HepG2 (cell line): ENCODE data around the gene PKNOX2. TPM values are rescaled to one million over a fixed set of nuclear protein-coding genes. Genes with fewer than 3 reads are reported as not detected.
A peak's percentile ranks its signal among the peaks of the same experiment; 100 is the strongest.

ENCODE experiments used
- ATAC-seq: fragments of 200-7000 bp; cut with Tn5 transposase; 3 replicates; pipeline ENCODE4 v1.9.1; 2020; ENCODE audit warnings: mild to moderate bottlenecking, moderate library complexity
- BruUV-seq: library from RNA; stranded (reverse); fragments of 400-500 nt; replicated peaks from 2 replicates; lab custom pipeline; 2021; lab: Mats Ljungman, UMichigan
- CTCF ChIA-PET: fragments of 300-600 bp; formaldehyde crosslinking; extraction: SDS; loops from one replicate; lab custom pipeline; 2021; ENCODE audit warnings: low total read pairs, inconsistent platforms, low intra/inter-chr PET ratio; lab: Yijun Ruan, JAX
- POLR2A ChIA-PET: fragments of 350-600 bp; sonication (Branson Sonifier 250); formaldehyde crosslinking; loops from one replicate; lab custom pipeline; 2020; ENCODE audit warnings: antibody characterized with exemption, inconsistent platforms; lab: Yijun Ruan, JAX
- DNase-seq: peaks from one replicate; pipeline ENCODE4 v3.0.0-alpha.2; 2015; ENCODE audit warnings: low spot score
- FAIRE-seq: peaks from 3 replicates; lab custom pipeline; 2011; peaks lifted over from hg19 to GRCh38; lab: Jason Lieb, UNC
- H2AFZ ChIP-seq: one replicate; pipeline ENCODE4 v1.6.1; 2011; ENCODE audit warnings: low read length, inconsistent platforms
- H3K27ac ChIP-seq: fragments of 300-600 bp; 3 replicates; pipeline ENCODE4 v1.8.0; 2011; ENCODE audit warnings: mixed run types, mild to moderate bottlenecking, mixed read lengths, low read length, inconsistent platforms; ENCODE audit not compliant: insufficient read depth; ENCODE audit errors: extremely low read length
- H3K27me3 ChIP-seq, 2 experiments: fragments of 200-600 bp in 1 of 2; 2 replicates in 1 of 2; 3 replicates in 1 of 2; pipeline versions ENCODE4 v1.6.0 to v1.8.0; 2011; ENCODE audit warnings: low read length in 2 of 2, mild to moderate bottlenecking in 2 of 2, moderate library complexity in 2 of 2, inconsistent platforms in 1 of 2; ENCODE audit not compliant: insufficient read depth in 2 of 2, control insufficient read depth in 1 of 2
- H3K36me3 ChIP-seq, 2 experiments: fragments of 200-600 bp in 1 of 2; replicated peaks in 1 of 2; 2 replicates in 1 of 2; 3 replicates in 1 of 2; pipeline versions ENCODE4 v1.5.1 to v1.8.0; 2011; ENCODE audit warnings: low read length in 2 of 2, inconsistent platforms in 1 of 2; ENCODE audit not compliant: insufficient read depth in 2 of 2, control insufficient read depth in 1 of 2
- H3K4me1 ChIP-seq: 2 replicates; pipeline ENCODE4 v1.5.1; 2012; ENCODE audit warnings: low read length, inconsistent platforms; ENCODE audit not compliant: insufficient read depth
- H3K4me2 ChIP-seq: 2 replicates; pipeline ENCODE4 v1.6.0; 2011; ENCODE audit warnings: low read depth, low read length, inconsistent platforms
- H3K4me3 ChIP-seq, 3 experiments: fragments of 200-600 bp in 1 of 3; sonication (generic), shearing (Covaris generic) in 1 of 3; replicated peaks in 1 of 3; 2 replicates each; pipeline ENCODE4 v1.5.1; 2011 to 2016; ENCODE audit warnings: low read length in 3 of 3, inconsistent platforms in 2 of 3, low read depth in 2 of 3, mild to moderate bottlenecking in 2 of 3, control low read depth in 1 of 3, mixed read lengths in 1 of 3; ENCODE audit not compliant: insufficient read depth in 1 of 3
- H3K79me2 ChIP-seq: one replicate; pipeline ENCODE4 v1.6.1; 2011; ENCODE audit warnings: low read length, inconsistent platforms; ENCODE audit not compliant: insufficient read depth
- H3K9ac ChIP-seq: 2 replicates; pipeline ENCODE4 v1.6.0; 2011; ENCODE audit warnings: mild to moderate bottlenecking, low read depth, low read length, inconsistent platforms; ENCODE audit not compliant: insufficient read depth
- H3K9me3 ChIP-seq: 2 replicates; pipeline ENCODE4 v1.5.1; 2012; ENCODE audit warnings: mild to moderate bottlenecking, low read length
- H4K20me1 ChIP-seq: 2 replicates; pipeline ENCODE4 v1.6.0; 2011; ENCODE audit warnings: inconsistent platforms, mild to moderate bottlenecking, low read length, moderate library complexity; ENCODE audit not compliant: insufficient read depth
- DMAP1 ChIP-seq: IDR thresholded peaks from 2 replicates; pipeline ENCODE4 v1.6.1; 2016
- ELF4 ChIP-seq: sonication (generic); formaldehyde crosslinking; IDR thresholded peaks from 2 replicates; pipeline ENCODE4 v1.5.0; 2020; ENCODE audit warnings: missing genetic modification reagents, mild to moderate bottlenecking, moderate library complexity, borderline replicate concordance
- FOXO1 ChIP-seq: sonication (generic); formaldehyde crosslinking; IDR thresholded peaks from 2 replicates; pipeline ENCODE4 v1.4.0; 2020; ENCODE audit warnings: missing genetic modification reagents
- GABPA ChIP-seq, 2 experiments: IDR thresholded peaks; 2 replicates each; pipeline ENCODE4 v1.6.1; 2011 to 2016; ENCODE audit warnings: low read depth in 2 of 2, low read length in 1 of 2, missing biosample characterization in 1 of 2, missing genetic modification characterization in 1 of 2
- GZF1 ChIP-seq: sonication (generic); formaldehyde crosslinking; IDR thresholded peaks from 2 replicates; pipeline ENCODE4 v1.5.1; 2020; ENCODE audit warnings: mild to moderate bottlenecking, missing genetic modification reagents
- HNRNPK ChIP-seq: fragments of 200-400 bp; formaldehyde crosslinking; IDR thresholded peaks from 2 replicates; pipeline ENCODE4 v1.6.1; 2018; ENCODE audit warnings: low read length, low read depth, moderate library complexity, mild to moderate bottlenecking; ENCODE audit not compliant: poor library complexity, severe bottlenecking
- HOXA5 ChIP-seq: sonication (generic); formaldehyde crosslinking; IDR thresholded peaks from 2 replicates; pipeline ENCODE4 v1.4.0; 2020; ENCODE audit warnings: missing genetic modification reagents
- KMT2A ChIP-seq: sonication (generic); formaldehyde crosslinking; IDR thresholded peaks from 2 replicates; pipeline ENCODE4 v1.4.0; 2020; ENCODE audit warnings: missing genetic modification reagents
- NCOA5 ChIP-seq: sonication (generic); formaldehyde crosslinking; IDR thresholded peaks from 2 replicates; pipeline ENCODE4 v1.4.0; 2020; ENCODE audit warnings: missing genetic modification reagents
- POLR2A ChIP-seq, 2 experiments: IDR thresholded peaks; 2 replicates each; pipeline ENCODE4 v1.6.1; 2011; ENCODE audit warnings: low read depth in 2 of 2, low read length in 2 of 2, mild to moderate bottlenecking in 1 of 2, moderate library complexity in 1 of 2; ENCODE audit not compliant: insufficient read depth in 1 of 2
- PRPF4 ChIP-seq: fragments of 200-400 bp; formaldehyde crosslinking; IDR thresholded peaks from 2 replicates; pipeline ENCODE4 v1.6.1; 2016; ENCODE audit warnings: low read length, low read depth; ENCODE audit not compliant: poor library complexity, severe bottlenecking
- SKI ChIP-seq: fragments of 450-650 bp; IDR thresholded peaks from one replicate; pipeline ENCODE4 v1.6.1; 2018; ENCODE audit warnings: mild to moderate bottlenecking; ENCODE audit not compliant: partially characterized antibody
- SMYD3 ChIP-seq: sonication (generic); formaldehyde crosslinking; IDR thresholded peaks from 2 replicates; pipeline ENCODE4 v1.8.1; 2023; ENCODE audit warnings: mild to moderate bottlenecking, missing genetic modification reagents
- ZFP82 ChIP-seq: sonication (generic); formaldehyde crosslinking; IDR thresholded peaks from 2 replicates; pipeline ENCODE4 v1.5.1; 2020; ENCODE audit warnings: mild to moderate bottlenecking, missing genetic modification reagents, borderline replicate concordance
- ZKSCAN5 ChIP-seq: sonication (generic); formaldehyde crosslinking; IDR thresholded peaks from 2 replicates; pipeline ENCODE4 v1.5.1; 2020; ENCODE audit warnings: mild to moderate bottlenecking, missing genetic modification reagents
- ZNF337 ChIP-seq: sonication (generic); formaldehyde crosslinking; IDR thresholded peaks from 2 replicates; pipeline ENCODE4 v1.5.1; 2020; ENCODE audit warnings: missing genetic modification reagents, low read depth, mild to moderate bottlenecking, borderline replicate concordance
- WGBS: methylation state at CpG from one replicate; pipeline ENCODE4 v1.1.6; 2017; ENCODE audit warnings: low lambda C conversion rate; 5-methylcytosine and 5-hydroxymethylcytosine counted together
- in situ Hi-C: cut with HindIII; loops from 2 replicates; pipeline ENCODE4 v1.10.0; 2017; ENCODE audit warnings: low pct_unique_long_range_greater_than_20kb; ENCODE audit not compliant: extremely low pct_ligation_motif_present
- intact Hi-C: fragments of 100-400 bp; cut with micrococcal nuclease; formaldehyde crosslinking; loops from one replicate; pipeline ENCODE4 v1.10.0; 2022; ENCODE audit not compliant: unreplicated experiment
- polyA plus RNA-seq, 8 experiments: library from polyadenylated mRNA; depleted of rRNA in 3 of 8; stranded (reverse) in 7 of 8; unstranded in 1 of 8; fragments of >200 nt; fragmentation: Illumina TruSeq in 4 of 8; extraction: Trizol in 4 of 8; gene quantifications; 2 replicates each; pipeline versions ENCODE4 v1.2.1 to v1.2.3, GENCODE V29; 2011 to 2016; ENCODE audit warnings: low read depth in 4 of 8, missing spikeins in 1 of 8, mixed read lengths in 1 of 8; ENCODE audit not compliant: insufficient read depth in 1 of 8
- total RNA-seq, 5 experiments: library from RNA; depleted of rRNA; stranded (reverse); fragments of >200 nt; fragmentation: Illumina TruSeq; extraction: Trizol; gene quantifications; 2 replicates each; pipeline ENCODE4 v1.2.3, GENCODE V29; 2016; ENCODE audit warnings: low read depth in 1 of 5

Gene PKNOX2
- total and polyA plus RNA-seq, 2 of the 13 experiments (the other 11 are each of a cell fraction or from before 2014, with no cell fraction given): not detected

DNA sequence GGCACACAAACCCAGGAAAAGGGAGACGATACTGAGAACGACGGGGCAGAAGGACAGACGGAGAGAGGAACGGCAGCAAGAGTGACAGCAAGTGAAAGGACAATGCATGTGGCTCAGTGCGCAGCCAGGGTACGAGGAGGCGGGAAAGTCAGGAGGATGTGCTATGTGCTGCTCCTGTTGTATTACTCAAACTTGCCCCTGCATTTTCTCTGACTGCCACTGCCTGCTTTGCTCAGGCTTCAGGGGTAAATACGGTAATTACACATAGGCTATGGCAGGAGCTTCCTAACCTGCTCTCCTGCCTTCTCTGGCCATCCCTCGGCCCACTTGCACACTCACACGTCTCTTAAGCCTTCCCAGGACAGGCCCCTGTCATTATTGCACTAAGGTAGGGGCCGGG is 236.7 kb downstream of the PKNOX2 start:
- Histone ChIP-seq H3K27ac (no peak overlapping the region), H4K20me1 (0 out of 2 replicates have a peak, but pooled peaks cover 3% of the 10 kb centered on the region), H3K9me3 (no peaks in the 10 kb centered on the region), H3K27me3 (peaks cover 3 to 92% of the 10 kb centered on the region in 2 experiments), H3K4me1 (no peaks in the 10 kb centered on the region), H3K36me3 (no peaks in the 10 kb centered on the region), H3K79me2 (no peaks in the 10 kb centered on the region), H3K9ac (no peak overlapping the region), H3K4me2 (no peak overlapping the region), H2AFZ (no peak overlapping the region), H3K4me3 (no peak overlapping the region)
- ATAC-seq (no peak), FAIRE-seq (no peak), DNase-seq (no peak)
- ChIA-PET POLR2A (no interaction called here), CTCF (no interaction called here)
- 23% methylated on average over 11 of the region's 12 CpGs for WGBS
- no peak for TF ChIP-seq HOXA5 (CRISPR knock-in tag)
- peak; percentile 98 for TF ChIP-seq GZF1
- no peak for TF ChIP-seq KMT2A (CRISPR knock-in tag)
- TF ChIP-seq ZFP82 (CRISPR knock-in tag): no peak
- no peak for TF ChIP-seq SMYD3 (CRISPR knock-in tag)
- no TSS peak for BruUV-seq
- in situ Hi-C loops: no loop called here
- intact Hi-C loops: no loop called here

DNA sequence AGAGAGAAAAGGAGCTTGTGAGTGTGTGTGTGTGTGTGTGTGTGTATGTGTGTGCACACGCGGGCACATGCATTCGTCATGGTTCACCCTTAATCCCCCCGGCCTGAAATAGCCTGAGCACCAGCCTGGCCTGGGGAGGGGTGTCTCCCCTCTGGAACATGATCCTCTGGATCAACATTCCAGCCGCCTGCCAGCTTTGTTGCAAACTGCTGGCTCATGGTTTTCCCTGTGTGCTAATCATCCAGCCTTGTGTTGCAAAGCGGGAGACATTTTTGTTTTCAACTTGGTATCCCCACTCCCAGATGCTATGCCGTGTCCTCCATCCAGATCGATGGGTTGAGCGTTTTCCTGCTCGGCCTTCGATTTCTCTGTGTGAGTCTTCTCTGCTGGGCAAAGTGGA is 237.2 kb downstream of the PKNOX2 start:
- no peak overlapping the region for H3K9ac ChIP-seq
- POLR2A ChIA-PET: no interaction called here
- intact Hi-C loops: no loop called here
- peaks cover 6 to 94% of the 10 kb centered on the region in 2 experiments for H3K27me3 ChIP-seq
- no peaks in the 10 kb centered on the region for H3K79me2 ChIP-seq
- ATAC-seq: no peak
- BruUV-seq: no TSS peak
- WGBS: 48% methylated on average over 10 of the region's 11 CpGs
- H3K36me3 ChIP-seq: no peaks in the 10 kb centered on the region
- no peak for DNase-seq
- no peak overlapping the region for H3K4me2 ChIP-seq
- in situ Hi-C loops: no loop called here
- no peak overlapping the region for H2AFZ ChIP-seq
- H3K27ac ChIP-seq: no peak overlapping the region
- no peak for FAIRE-seq
- H3K4me3 ChIP-seq: no peak overlapping the region
- CTCF ChIA-PET: no interaction called here
- no peaks in the 10 kb centered on the region for H3K9me3 ChIP-seq
- no peaks in the 10 kb centered on the region for H3K4me1 ChIP-seq
- no peak for TF ChIP-seq HNRNPK
- TF ChIP-seq ZKSCAN5 (CRISPR knock-in tag): no peak
- no peak for TF ChIP-seq DMAP1
- no peak for TF ChIP-seq PRPF4
- no peak for TF ChIP-seq ZNF337 (CRISPR knock-in tag)
- TF ChIP-seq NCOA5 (CRISPR knock-in tag): no peak
- TF ChIP-seq SKI: no peak
- no peak for TF ChIP-seq POLR2A (IDR thresholded peaks at IDR 0.05; ENCODE audit: insufficient read depth in 1 of 2, low read depth in 2 of 2, low read length in 2 of 2)
- no peak for TF ChIP-seq GABPA (IDR thresholded peaks at IDR 0.05; ENCODE audit: low read depth, low read length)
- TF ChIP-seq GABPA (CRISPR knock-in tag; IDR thresholded peaks at IDR 0.05; ENCODE audit: low read depth): no peak
- TF ChIP-seq FOXO1: no peak
- no peak for TF ChIP-seq ELF4 (CRISPR knock-in tag)
- H4K20me1 ChIP-seq: 0 out of 2 replicates have a peak, but pooled peaks cover 3% of the 10 kb centered on the region
